Subcutaneous abdominal adipose tissue (tissue), 5 donors: Measurements from ENCODE around the gene MCC.

Source experiments
- H3K27ac ChIP-seq: one replicate; pipeline ENCODE4 v1.7.0; 2013; ENCODE audit warnings: low read depth, mild to moderate bottlenecking, inconsistent platforms, low read length, moderate library complexity
- H3K27me3 ChIP-seq, 5 donors: one replicate each; pipeline ENCODE4 v1.7.0; 2013; ENCODE audit warnings: low read length in 5 of 5, inconsistent platforms in 1 of 5; ENCODE audit not compliant: control insufficient read depth in 5 of 5, insufficient read depth in 4 of 5
- H3K36me3 ChIP-seq, 5 donors: one replicate each; pipeline ENCODE4 v1.7.0; 2013; ENCODE audit warnings: low read length in 5 of 5; ENCODE audit not compliant: control insufficient read depth in 5 of 5, insufficient read depth in 5 of 5
- H3K4me1 ChIP-seq, 5 donors: one replicate each; pipeline ENCODE4 v1.7.0; 2013; ENCODE audit warnings: low read length in 5 of 5, mild to moderate bottlenecking in 3 of 5, moderate library complexity in 1 of 5; ENCODE audit not compliant: control insufficient read depth in 5 of 5, insufficient read depth in 5 of 5
- H3K4me3 ChIP-seq, 5 donors: one replicate each; pipeline ENCODE4 v1.7.0; 2013; ENCODE audit warnings: low read length in 5 of 5, low read depth in 1 of 5
- H3K9ac ChIP-seq, 5 donors: one replicate each; pipeline ENCODE4 v1.7.0; 2013; ENCODE audit warnings: low read length in 5 of 5, mild to moderate bottlenecking in 4 of 5, moderate library complexity in 3 of 5
- H3K9me3 ChIP-seq, 5 donors: one replicate each; pipeline ENCODE4 v1.7.0; 2013; ENCODE audit warnings: low read length in 5 of 5; ENCODE audit not compliant: control insufficient read depth in 5 of 5
- donor health status: healthy.
- donor health status: healthy.
- donor health status: healthy.
- donor health status: healthy.
- donor health status: healthy.

Gene MCC

GRCh38 chr5:113337515-113338415 is 150.5 kb downstream of the MCC start:
- Histone ChIP-seq H3K27ac (no peak overlapping the region), H3K4me3 (no peak overlapping the region), H3K9me3 (no peaks in the 10 kb centered on the region), H3K27me3 (no peaks in the 10 kb centered on the region), H3K36me3 (no peaks in the 10 kb centered on the region), H3K4me1 (peaks cover 0 to 5% (median 0%) of the 10 kb centered on the region in 5 donors), H3K9ac (no peak overlapping the region)

GRCh38 chr5:113336975-113337374 is 151.3 kb downstream of the MCC start:
- H3K27me3 ChIP-seq, result no peaks in the 10 kb centered on the region
- no peak overlapping the region for H3K9ac ChIP-seq
- peaks cover 0 to 5% (median 0%) of the 10 kb centered on the region in 5 donors for H3K4me1 ChIP-seq
- H3K27ac ChIP-seq, result no peak overlapping the region
- H3K36me3 ChIP-seq, result no peaks in the 10 kb centered on the region
- no peak overlapping the region for H3K4me3 ChIP-seq
- no peaks in the 10 kb centered on the region for H3K9me3 ChIP-seq

- no peaks in the 10 kb centered on the region for H3K36me3 ChIP-seq
- H3K27me3 ChIP-seq, result no peaks in the 10 kb centered on the region
- no peak overlapping the region for H3K27ac ChIP-seq
- no peaks in the 10 kb centered on the region for H3K9me3 ChIP-seq
- H3K4me1 ChIP-seq, result peaks cover 0 to 11% (median 10%) of the 10 kb centered on the region in 5 donors
- no peak overlapping the region for H3K9ac ChIP-seq
- no peak overlapping the region for H3K4me3 ChIP-seq
Measured at GRCh38 chr5:113333411-113333810, 154.8 kb downstream of the MCC start.

GRCh38 chr5:113331209-113331551 is 157.1 kb downstream of the MCC start:
- peak overlapping the region in 3 of 5 donors; percentile 43 to 51 (median 47) for H3K4me3 ChIP-seq
- no peak overlapping the region for H3K27ac ChIP-seq
- peaks cover 0 to 11% (median 10%) of the 10 kb centered on the region in 5 donors for H3K4me1 ChIP-seq
- H3K27me3 ChIP-seq, result no peaks in the 10 kb centered on the region
- no peaks in the 10 kb centered on the region for H3K36me3 ChIP-seq
- H3K9ac ChIP-seq, result no peak overlapping the region
- H3K9me3 ChIP-seq, result no peaks in the 10 kb centered on the region

GRCh38 chr5:113330533-113331208 is 157.6 kb downstream of the MCC start:
- Histone ChIP-seq H3K9ac (peak overlapping the region in 1 of 5 donors; percentile 2), H3K4me3 (peak overlapping the region in 3 of 5 donors; percentile 43 to 51 (median 47)), H3K27ac (no peak overlapping the region), H3K36me3 (no peaks in the 10 kb centered on the region), H3K4me1 (peaks cover 0 to 11% (median 10%) of the 10 kb centered on the region in 5 donors), H3K9me3 (no peaks in the 10 kb centered on the region), H3K27me3 (no peaks in the 10 kb centered on the region)

- H3K27ac ChIP-seq, result no peak overlapping the region
- no peaks in the 10 kb centered on the region for H3K9me3 ChIP-seq
- H3K27me3 ChIP-seq, result no peaks in the 10 kb centered on the region
Measured at GRCh38 chr5:113329981-113330380, 158.3 kb downstream of the MCC start.

GRCh38 chr5:113325054-113325453 is 163.2 kb downstream of the MCC start:
- no peak overlapping the region for H3K9ac ChIP-seq
- H3K27me3 ChIP-seq, result no peaks in the 10 kb centered on the region

More at GRCh38 chr5:113329981-113330380, 158.3 kb downstream of the MCC start:
- Histone ChIP-seq H3K4me1 (peaks cover 0 to 11% (median 10%) of the 10 kb centered on the region in 5 donors), H3K9ac (no peak overlapping the region), H3K36me3 (no peaks in the 10 kb centered on the region), H3K4me3 (no peak overlapping the region)

GRCh38 chr5:113321276-113321675 is 167.0 kb downstream of the MCC start:
- H3K4me3 ChIP-seq, result no peak overlapping the region
- no peak overlapping the region for H3K27ac ChIP-seq
- H3K9me3 ChIP-seq, result no peaks in the 10 kb centered on the region
- peaks cover 0 to 5% (median 4%) of the 10 kb centered on the region in 5 donors for H3K4me1 ChIP-seq
- no peaks in the 10 kb centered on the region for H3K36me3 ChIP-seq
- H3K27me3 ChIP-seq, result no peaks in the 10 kb centered on the region
- no peak overlapping the region for H3K9ac ChIP-seq

More at GRCh38 chr5:113325054-113325453, 163.2 kb downstream of the MCC start:
- H3K27ac ChIP-seq, result no peak overlapping the region
- peaks cover 0 to 5% (median 4%) of the 10 kb centered on the region in 5 donors for H3K4me1 ChIP-seq
- no peak overlapping the region for H3K4me3 ChIP-seq
- no peaks in the 10 kb centered on the region for H3K9me3 ChIP-seq
- H3K36me3 ChIP-seq, result no peaks in the 10 kb centered on the region

- H3K9me3 ChIP-seq, result no peaks in the 10 kb centered on the region
- H3K27ac ChIP-seq, result no peak overlapping the region
- no peak overlapping the region for H3K4me3 ChIP-seq
- peaks cover 0 to 5% (median 4%) of the 10 kb centered on the region in 5 donors for H3K4me1 ChIP-seq
- H3K36me3 ChIP-seq, result no peaks in the 10 kb centered on the region
- no peaks in the 10 kb centered on the region for H3K27me3 ChIP-seq
- H3K9ac ChIP-seq, result no peak overlapping the region
Measured at GRCh38 chr5:113320273-113320780, 167.9 kb downstream of the MCC start.
